NCI-H2107 (cell line): ENCODE measurements around the gene KLK2.

Source experiments
- DNase-seq: peaks from one replicate; lab custom pipeline; 2025; lab: John Stamatoyannopoulos, UW

Gene KLK2

DNA sequence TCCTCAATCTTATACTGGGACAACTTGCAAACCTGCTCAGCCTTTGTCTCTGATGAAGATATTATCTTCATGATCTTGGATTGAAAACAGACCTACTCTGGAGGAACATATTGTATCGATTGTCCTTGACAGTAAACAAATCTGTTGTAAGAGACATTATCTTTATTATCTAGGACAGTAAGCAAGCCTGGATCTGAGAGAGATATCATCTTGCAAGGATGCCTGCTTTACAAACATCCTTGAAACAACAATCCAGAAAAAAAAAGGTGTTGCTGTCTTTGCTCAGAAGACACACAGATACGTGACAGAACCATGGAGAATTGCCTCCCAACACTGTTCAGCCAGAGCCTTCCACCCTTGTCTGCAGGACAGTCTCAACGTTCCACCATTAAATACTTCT is 22.5 kb upstream of the KLK2 start:
- DNase-seq: no peak

DNA sequence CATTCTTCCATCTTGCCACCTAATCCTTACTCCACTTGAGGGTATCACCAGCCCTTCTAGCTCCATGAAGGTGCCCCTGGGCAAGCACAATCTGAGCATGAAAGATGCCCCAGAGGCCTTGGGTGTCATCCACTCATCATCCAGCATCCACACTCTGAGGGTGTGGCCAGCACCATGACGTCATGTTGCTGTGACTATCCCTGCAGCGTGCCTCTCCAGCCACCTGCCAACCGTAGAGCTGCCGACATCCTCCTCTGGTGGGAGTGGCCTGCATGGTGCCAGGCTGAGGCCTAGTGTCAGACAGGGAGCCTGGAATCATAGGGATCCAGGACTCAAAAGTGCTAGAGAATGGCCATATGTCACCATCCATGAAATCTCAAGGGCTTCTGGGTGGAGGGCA is 21.6 kb upstream of the KLK2 start:
- DNase-seq: no peak

DNA sequence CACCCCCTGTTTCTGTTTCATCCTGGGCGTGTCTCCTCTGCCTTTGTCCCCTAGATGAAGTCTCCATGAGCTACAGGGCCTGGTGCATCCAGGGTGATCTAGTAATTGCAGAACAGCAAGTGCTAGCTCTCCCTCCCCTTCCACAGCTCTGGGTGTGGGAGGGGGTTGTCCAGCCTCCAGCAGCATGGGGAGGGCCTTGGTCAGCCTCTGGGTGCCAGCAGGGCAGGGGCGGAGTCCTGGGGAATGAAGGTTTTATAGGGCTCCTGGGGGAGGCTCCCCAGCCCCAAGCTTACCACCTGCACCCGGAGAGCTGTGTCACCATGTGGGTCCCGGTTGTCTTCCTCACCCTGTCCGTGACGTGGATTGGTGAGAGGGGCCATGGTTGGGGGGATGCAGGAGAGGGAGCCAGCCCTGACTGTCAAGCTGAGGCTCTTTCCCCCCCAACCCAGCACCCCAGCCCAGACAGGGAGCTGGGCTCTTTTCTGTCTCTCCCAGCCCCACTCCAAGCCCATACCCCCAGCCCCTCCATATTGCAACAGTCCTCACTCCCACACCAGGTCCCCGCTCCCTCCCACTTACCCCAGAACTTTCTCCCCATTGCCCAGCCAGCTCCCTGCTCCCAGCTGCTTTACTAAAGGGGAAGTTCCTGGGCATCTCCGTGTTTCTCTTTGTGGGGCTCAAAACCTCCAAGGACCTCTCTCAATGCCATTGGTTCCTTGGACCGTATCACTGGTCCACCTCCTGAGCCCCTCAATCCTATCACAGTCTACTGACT is 18.4 kb upstream of the KLK2 start, which contains the start of gene KLK3:
Gene KLK3, plus strand, starts transcription at position 280 of the 775 bp plus-strand sequence. Its CDS starts 41 bp downstream, at position 321.
- DNase-seq: no peak

DNA sequence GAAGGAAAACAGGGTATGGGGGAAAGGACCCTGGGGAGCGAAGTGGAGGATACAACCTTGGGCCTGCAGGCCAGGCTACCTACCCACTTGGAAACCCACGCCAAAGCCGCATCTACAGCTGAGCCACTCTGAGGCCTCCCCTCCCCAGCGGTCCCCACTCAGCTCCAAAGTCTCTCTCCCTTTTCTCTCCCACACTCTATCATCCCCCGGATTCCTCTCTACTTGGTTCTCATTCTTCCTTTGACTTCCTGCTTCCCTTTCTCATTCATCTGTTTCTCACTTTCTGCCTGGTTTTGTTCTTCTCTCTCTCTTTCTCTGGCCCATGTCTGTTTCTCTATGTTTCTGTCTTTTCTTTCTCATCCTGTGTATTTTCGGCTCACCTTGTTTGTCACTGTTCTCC is 15.9 kb upstream of the KLK2 start:
- DNase-seq: no peak

DNA sequence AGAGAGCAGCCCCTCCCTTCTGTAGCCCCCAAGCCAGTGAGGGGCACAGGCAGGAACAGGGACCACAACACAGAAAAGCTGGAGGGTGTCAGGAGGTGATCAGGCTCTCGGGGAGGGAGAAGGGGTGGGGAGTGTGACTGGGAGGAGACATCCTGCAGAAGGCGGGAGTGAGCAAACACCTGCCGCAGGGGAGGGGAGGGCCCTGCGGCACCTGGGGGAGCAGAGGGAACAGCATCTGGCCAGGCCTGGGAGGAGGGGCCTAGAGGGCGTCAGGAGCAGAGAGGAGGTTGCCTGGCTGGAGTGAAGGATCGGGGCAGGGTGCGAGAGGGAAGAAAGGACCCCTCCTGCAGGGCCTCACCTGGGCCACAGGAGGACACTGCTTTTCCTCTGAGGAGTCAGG is 14.4 kb upstream of the KLK2 start:
- DNase-seq: peak; percentile 31

DNA sequence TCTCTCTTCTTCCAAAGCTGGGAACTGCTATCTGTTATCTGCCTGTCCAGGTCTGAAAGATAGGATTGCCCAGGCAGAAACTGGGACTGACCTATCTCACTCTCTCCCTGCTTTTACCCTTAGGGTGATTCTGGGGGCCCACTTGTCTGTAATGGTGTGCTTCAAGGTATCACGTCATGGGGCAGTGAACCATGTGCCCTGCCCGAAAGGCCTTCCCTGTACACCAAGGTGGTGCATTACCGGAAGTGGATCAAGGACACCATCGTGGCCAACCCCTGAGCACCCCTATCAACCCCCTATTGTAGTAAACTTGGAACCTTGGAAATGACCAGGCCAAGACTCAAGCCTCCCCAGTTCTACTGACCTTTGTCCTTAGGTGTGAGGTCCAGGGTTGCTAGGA is 13.4 kb upstream of the KLK2 start:
- DNase-seq: no peak

DNA sequence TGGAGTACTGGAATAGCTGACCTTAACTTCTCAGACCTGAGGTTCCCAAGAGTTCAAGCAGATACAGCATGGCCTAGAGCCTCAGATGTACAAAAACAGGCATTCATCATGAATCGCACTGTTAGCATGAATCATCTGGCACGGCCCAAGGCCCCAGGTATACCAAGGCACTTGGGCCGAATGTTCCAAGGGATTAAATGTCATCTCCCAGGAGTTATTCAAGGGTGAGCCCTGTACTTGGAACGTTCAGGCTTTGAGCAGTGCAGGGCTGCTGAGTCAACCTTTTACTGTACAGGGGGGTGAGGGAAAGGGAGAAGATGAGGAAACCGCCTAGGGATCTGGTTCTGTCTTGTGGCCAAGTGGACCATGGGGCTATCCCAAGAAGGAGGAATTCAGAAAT is 12.2 kb upstream of the KLK2 start:
- no peak for DNase-seq

DNA sequence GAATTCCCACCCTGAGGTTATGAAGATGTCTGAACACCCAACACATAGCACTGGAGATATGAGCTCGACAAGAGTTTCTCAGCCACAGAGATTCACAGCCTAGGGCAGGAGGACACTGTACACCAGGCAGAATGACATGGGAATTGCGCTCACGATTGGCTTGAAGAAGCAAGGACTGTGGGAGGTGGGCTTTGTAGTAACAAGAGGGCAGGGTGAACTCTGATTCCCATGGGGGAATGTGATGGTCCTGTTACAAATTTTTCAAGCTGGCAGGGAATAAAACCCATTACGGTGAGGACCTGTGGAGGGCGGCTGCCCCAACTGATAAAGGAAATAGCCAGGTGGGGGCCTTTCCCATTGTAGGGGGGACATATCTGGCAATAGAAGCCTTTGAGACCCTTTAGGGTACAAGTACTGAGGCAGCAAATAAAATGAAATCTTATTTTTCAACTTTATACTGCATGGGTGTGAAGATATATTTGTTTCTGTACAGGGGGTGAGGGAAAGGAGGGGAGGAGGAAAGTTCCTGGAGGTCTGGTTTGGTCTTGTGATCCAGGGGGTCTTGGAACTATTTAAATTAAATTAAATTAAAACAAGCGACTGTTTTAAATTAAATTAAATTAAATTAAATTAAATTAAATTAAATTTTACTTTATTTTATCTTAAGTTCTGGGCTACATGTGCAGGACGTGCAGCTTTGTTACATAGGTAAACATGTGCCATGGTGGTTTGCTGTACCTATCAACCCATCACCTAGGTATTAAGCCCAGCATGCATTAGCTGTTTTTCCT is 11.5 kb upstream of the KLK2 start:
- no peak for DNase-seq

DNA sequence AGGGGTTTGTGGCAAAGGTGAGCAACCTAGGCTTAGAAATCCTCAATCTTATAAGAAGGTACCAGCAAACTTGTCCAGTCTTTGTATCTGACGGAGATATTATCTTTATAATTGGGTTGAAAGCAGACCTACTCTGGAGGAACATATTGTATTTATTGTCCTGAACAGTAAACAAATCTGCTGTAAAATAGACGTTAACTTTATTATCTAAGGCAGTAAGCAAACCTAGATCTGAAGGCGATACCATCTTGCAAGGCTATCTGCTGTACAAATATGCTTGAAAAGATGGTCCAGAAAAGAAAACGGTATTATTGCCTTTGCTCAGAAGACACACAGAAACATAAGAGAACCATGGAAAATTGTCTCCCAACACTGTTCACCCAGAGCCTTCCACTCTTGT is 3.8 kb upstream of the KLK2 start:
- no peak for DNase-seq

DNA sequence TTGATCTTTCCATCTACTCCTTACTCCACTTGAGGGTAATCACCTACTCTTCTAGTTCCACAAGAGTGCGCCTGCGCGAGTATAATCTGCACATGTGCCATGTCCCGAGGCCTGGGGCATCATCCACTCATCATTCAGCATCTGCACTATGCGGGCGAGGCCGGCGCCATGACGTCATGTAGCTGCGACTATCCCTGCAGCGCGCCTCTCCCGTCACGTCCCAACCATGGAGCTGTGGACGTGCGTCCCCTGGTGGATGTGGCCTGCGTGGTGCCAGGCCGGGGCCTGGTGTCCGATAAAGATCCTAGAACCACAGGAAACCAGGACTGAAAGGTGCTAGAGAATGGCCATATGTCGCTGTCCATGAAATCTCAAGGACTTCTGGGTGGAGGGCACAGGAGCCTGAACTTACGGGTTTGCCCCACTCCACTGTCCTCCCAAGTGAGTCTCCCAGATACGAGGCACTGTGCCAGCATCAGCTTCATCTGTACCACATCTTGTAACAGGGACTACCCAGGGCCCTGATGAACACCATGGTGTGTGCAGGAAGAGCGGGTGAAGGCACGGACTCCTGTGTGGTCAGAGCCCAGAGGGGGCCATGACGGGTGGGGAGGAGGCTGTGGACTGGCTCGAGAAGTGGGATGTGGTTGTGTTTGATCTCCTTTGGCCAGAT is 2.7 kb upstream of the KLK2 start:
- no peak for DNase-seq

DNA sequence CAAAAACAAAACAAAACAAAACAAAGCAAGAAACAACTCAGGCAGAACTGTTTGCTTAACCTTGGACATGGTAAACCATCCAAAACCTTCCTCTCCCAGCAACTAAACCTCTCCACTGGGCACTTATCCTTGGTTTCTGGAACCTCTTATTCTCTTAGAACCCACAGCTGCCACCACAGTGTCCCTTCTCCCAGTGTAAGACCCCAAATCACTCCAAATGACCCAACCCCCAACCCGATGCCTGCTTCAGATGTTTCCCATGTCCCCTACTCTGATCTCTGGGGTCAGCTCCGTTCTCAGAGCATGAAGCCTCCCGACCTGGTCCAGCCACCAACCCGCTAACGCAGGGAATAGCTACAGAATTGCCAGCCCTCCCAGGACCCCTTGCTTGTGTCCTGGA is 972 bp downstream of the KLK2 start:
- DNase-seq: no peak

DNA sequence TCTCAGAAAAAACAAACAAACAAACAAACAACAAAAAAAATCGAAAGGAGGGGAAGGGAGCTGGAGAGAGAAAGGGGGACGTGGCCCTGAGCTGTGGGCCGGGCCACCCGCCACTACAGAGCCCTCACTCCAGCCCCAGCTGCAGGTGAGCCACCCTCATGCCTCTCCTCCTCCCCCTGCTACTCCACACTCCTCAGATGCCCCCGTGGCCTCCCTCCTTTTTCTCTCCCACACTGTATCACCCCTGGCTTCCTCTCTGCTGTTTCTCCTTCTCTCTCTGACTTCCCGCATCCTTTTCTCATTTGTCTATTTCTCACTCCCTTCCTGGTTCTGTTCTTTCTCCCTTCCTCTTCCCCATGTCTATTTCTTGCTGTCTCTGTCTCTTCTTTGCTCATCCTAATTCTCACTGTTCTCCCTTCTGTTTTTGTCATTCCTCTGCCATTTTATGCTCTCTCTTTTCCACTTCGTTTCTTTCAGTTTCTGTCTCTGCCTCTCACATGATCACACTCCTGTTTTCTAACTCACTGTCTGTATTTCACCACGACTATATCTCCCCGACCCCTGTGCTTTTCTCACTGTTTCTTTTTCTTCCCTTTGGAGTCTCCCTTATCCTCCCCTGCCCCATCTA is 2.7 kb downstream of the KLK2 start:
- DNase-seq: no peak

DNA sequence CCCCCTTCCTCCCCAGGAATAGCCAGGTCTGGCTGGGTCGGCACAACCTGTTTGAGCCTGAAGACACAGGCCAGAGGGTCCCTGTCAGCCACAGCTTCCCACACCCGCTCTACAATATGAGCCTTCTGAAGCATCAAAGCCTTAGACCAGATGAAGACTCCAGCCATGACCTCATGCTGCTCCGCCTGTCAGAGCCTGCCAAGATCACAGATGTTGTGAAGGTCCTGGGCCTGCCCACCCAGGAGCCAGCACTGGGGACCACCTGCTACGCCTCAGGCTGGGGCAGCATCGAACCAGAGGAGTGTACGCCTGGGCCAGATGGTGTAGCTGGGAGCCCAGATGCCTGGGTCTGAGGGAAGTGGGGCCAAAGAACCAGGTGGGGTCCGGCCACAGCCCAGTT is 3.2 kb downstream of the KLK2 start:
- DNase-seq: no peak

DNA sequence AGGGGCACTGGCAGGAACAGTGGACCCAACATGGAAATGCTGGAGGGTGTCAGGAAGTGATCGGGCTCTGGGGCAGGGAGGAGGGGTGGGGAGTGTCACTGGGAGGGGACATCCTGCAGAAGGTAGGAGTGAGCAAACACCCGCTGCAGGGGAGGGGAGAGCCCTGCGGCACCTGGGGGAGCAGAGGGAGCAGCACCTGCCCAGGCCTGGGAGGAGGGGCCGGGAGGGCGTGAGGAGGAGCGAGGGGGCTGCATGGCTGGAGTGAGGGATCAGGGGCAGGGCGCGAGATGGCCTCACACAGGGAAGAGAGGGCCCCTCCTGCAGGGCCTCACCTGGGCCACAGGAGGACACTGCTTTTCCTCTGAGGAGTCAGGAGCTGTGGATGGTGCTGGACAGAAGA is 4.1 kb downstream of the KLK2 start:
- DNase-seq: no peak

DNA sequence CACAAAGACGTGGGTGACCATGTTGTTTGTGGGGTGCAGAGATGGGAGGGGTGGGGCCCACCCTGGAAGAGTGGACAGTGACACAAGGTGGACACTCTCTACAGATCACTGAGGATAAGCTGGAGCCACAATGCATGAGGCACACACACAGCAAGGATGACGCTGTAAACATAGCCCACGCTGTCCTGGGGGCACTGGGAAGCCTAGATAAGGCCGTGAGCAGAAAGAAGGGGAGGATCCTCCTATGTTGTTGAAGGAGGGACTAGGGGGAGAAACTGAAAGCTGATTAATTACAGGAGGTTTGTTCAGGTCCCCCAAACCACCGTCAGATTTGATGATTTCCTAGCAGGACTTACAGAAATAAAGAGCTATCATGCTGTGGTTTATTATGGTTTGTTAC is 5.6 kb downstream of the KLK2 start:
- DNase-seq: no peak

DNA sequence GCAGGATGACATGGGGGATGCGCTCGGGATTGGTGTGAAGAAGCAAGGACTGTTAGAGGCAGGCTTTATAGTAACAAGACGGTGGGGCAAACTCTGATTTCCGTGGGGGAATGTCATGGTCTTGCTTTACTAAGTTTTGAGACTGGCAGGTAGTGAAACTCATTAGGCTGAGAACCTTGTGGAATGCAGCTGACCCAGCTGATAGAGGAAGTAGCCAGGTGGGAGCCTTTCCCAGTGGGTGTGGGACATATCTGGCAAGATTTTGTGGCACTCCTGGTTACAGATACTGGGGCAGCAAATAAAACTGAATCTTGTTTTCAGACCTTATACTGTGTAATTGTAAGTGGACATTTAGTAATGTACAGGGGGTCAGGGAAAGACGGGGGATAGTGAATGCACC is 7.0 kb downstream of the KLK2 start:
- DNase-seq: no peak

DNA sequence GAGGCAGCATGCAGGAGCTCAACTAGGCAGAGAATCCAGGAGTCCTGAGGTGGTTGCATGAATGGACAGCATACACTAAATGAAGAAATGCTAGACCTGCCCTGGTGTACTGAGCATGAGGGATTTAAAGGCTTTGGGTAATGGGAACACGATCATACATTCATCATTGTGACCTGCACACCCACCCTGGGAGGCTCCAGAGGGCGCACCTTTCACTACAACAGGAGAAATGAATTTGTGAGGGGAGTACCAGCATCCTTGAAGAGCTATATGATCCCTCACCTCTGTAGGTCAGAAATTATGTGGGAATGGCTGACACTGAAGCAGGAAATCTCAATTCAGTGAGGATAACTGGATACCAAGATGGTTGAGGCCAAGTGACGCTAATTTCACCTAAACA is 8.9 kb downstream of the KLK2 start:
- no peak for DNase-seq

DNA sequence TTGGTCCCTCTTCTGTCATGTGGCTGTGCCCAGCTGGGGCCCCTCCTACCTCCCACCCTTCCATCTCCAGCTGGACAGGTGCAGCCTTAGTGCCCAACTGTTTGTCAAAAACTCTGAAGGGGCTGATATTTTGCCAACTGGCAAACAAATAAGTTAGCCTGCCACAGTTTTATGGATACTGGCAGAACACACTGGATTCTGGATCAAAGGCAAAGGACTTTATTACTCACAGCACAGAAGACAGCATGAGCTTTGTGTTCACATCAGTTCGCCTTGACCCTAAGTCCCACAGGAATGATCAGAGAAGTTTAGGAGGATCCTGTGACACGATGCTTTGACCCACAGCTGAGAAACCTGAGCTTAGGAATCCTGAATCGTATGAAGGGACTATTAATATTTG is 16.4 kb downstream of the KLK2 start:
- no peak for DNase-seq

DNA sequence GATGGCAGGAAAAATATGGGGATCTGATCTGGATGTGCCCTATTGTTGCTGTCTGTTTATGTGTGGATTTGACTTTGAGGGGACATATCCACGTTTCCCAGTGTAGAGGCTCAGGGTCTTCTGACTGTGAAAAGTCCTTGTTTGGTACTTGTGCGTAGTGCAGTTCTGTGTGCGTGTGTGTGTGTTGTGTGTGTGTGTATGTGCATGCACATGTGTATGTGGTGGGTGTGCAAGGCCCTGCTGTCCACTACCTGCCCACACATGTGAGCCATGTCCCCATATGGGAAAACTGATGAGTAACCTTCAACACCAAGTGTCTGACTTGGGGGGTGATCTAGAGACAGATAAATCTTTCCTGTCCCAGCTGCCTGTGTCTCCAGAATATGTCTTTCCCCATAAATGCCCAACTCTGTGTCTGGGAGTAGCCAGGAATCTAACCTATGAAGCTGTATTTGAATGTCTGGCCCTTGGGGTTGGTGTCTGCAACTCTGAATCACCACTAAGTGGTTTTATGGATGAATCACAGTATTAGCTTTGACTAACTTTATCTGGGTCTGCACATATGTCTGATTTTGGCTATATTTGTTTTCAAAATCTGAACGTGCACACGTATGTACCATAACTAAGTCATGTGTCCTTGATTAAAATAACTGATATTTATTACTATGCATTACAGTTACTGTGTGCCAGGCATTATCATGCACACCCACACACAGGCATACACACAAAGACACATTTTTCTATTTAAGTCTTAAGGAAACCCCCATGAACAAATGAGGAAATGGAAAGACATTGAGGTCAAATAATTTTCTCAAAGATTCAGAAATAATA is 17.4 kb downstream of the KLK2 start:
- DNase-seq: no peak

DNA sequence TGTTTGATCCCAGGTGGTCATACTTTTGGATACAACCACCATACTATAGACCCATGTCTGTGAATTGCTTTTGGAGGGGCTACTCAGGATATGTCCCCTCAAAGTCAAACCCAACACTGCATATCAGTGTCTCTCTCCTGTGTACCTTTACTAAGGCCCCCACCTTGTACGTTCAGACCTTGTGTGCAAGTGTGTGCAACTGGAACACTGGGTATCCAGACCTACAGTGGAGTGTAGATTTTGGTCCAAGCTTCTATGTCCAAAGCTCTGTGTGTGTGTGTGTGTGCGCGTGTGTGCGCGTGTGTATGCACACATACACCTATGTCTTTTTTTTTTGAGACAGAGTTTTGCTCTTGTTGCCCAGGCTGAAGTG is 18.0 kb downstream of the KLK2 start:
- no peak for DNase-seq

DNA sequence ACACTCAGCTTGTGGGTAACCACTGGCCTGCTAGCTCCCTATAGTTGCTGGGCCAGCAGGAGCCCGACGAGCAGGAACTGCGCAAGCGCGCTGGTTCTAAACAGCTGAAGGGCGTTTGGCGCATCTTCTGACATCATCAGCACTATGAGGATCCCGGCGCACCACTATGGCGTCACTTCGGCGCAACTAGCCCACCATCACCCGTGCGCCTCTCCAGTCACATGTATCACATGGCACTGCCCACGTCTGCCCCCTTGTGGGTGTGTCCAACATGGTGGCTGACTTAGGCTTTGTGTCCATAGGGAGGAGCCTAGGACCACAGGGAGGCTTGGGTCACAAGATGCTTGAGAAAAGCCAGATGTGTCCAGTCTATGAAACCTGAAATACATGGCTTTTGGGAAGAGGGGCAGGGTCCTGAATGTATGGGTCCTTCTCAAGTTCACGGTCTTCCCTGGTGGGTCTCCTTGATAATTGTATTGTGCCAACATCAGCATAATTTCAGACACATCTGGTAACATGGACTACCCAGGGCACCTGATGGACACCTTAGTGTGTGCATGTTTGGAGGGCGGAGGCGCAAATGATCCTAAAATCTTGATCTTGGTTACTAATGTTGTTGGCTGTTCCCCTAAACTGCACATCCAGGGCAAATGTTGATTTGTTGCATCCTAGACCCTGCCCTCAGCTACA is 20.0 kb downstream of the KLK2 start:
- DNase-seq: no peak
